ENCODE measurements around the gene COBL.

Gene COBL

DNA sequence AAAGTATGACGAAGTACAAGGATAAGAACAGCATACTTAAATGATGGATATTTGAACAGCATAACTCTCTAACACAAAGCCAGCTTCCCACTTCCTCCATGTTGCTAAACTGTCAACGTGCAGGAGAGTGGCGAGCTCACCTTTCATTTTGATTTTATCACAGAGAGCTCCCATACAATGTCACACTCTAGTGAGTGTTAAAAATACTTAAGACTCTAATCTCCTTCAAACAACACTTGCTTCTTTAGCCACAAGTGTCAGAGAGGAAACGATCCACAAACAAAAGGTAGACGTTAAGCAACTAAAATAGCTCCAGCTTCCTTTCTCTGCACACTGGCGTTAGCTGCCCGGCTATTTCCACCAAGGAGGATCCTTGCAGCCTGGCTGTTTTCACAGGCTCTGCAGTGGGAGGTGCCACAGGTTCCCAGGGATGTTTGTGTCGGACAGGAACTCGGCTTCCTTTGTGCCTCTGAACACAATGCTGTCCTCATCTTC is 194.6 kb downstream of the COBL start:
- no peak overlapping the region for H3K4me3 ChIP-seq (ENCODE audit: low read depth, low read length)
- TF ChIP-seq, protein P1, sequence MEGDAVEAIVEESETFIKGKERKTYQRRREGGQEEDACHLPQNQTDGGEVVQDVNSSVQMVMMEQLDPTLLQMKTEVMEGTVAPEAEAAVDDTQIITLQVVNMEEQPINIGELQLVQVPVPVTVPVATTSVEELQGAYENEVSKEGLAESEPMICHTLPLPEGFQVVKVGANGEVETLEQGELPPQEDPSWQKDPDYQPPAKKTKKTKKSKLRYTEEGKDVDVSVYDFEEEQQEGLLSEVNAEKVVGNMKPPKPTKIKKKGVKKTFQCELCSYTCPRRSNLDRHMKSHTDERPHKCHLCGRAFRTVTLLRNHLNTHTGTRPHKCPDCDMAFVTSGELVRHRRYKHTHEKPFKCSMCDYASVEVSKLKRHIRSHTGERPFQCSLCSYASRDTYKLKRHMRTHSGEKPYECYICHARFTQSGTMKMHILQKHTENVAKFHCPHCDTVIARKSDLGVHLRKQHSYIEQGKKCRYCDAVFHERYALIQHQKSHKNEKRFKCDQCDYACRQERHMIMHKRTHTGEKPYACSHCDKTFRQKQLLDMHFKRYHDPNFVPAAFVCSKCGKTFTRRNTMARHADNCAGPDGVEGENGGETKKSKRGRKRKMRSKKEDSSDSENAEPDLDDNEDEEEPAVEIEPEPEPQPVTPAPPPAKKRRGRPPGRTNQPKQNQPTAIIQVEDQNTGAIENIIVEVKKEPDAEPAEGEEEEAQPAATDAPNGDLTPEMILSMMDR (IDR thresholded peaks at IDR 0.05; ENCODE audit: low read depth, low read length, missing control alignments): no peak
- in situ Hi-C loops (cut with HindIII; ENCODE audit: low sequenced_read_pairs): no loop called here
- DNase-seq (ENCODE audit: low read depth): no peak

- no peak overlapping the region for H3K4me3 ChIP-seq (ENCODE audit: low read depth, low read length)
- no peak for DNase-seq (ENCODE audit: low read depth)
- in situ Hi-C loops (cut with HindIII; ENCODE audit: low sequenced_read_pairs): no loop called here
- TF ChIP-seq, protein P1 (IDR thresholded peaks at IDR 0.05; ENCODE audit: low read depth, low read length, missing control alignments): no peak
Measured at GRCh38 chr7:51121036-51121790, 195.4 kb downstream of the COBL start.

- TF ChIP-seq, protein P1 (IDR thresholded peaks at IDR 0.05; ENCODE audit: low read depth, low read length, missing control alignments): no peak
- in situ Hi-C loops (cut with HindIII; ENCODE audit: low sequenced_read_pairs): no loop called here
Measured at GRCh38 chr7:51118628-51119027, 198.0 kb downstream of the COBL start.

GRCh38 chr7:51114501-51114900 is 202.1 kb downstream of the COBL start:
- in situ Hi-C loops (cut with HindIII; ENCODE audit: low sequenced_read_pairs): no loop called here
- TF ChIP-seq, protein P1 (IDR thresholded peaks at IDR 0.05; ENCODE audit: low read depth, low read length, missing control alignments): no peak
- no peak overlapping the region for H3K4me3 ChIP-seq (ENCODE audit: low read depth, low read length)
- no peak for DNase-seq (ENCODE audit: low read depth)

More at GRCh38 chr7:51118628-51119027, 198.0 kb downstream of the COBL start:
- H3K4me3 ChIP-seq (ENCODE audit: low read depth, low read length): no peak overlapping the region
- no peak for DNase-seq (ENCODE audit: low read depth)

- DNase-seq (ENCODE audit: low read depth): no peak
- H3K4me3 ChIP-seq (ENCODE audit: low read depth, low read length): no peak overlapping the region
- in situ Hi-C loops (cut with HindIII; ENCODE audit: low sequenced_read_pairs): no loop called here
- TF ChIP-seq, protein P1 (IDR thresholded peaks at IDR 0.05; ENCODE audit: low read depth, low read length, missing control alignments): no peak
Measured at GRCh38 chr7:51113962-51114361, 202.6 kb downstream of the COBL start.

- no peak for DNase-seq (ENCODE audit: low read depth)
- TF ChIP-seq, protein P1 (IDR thresholded peaks at IDR 0.05; ENCODE audit: low read depth, low read length, missing control alignments): no peak
- no peak overlapping the region for H3K4me3 ChIP-seq (ENCODE audit: low read depth, low read length)
- in situ Hi-C loops (cut with HindIII; ENCODE audit: low sequenced_read_pairs): no loop called here
Measured at GRCh38 chr7:51113560-51113959, 203.0 kb downstream of the COBL start.
